ENCODE measurements around the gene PAK2. TPM values are rescaled to one million over a fixed set of nuclear protein-coding genes. Genes with fewer than 3 reads are reported as not detected.

Gene PAK2
- total RNA-seq, 2 experiments from 2014 or later = 24.5 to 95.6 TPM

- Histone ChIP-seq H3K9me3 (ENCODE audit: low read length) (peaks cover 4% of the 10 kb centered on the region; the same call in 1 of the 2 replicates), H3K4me2 (ENCODE audit: low read length) (no peak overlapping the region), H3K4me1 (ENCODE audit: insufficient read depth, low read length, poor library complexity, severe bottlenecking) (peaks cover 7% of the 10 kb centered on the region), H2AFZ (ENCODE audit: low read length) (no peak overlapping the region), H4K20me1 (ENCODE audit: insufficient read depth, low read length) (0 out of 2 replicates have a peak, but pooled peaks cover 5% of the 10 kb centered on the region), H3K36me3 (ENCODE audit: insufficient read depth, low read length) (peaks cover 46% of the 10 kb centered on the region), H3K79me2 (ENCODE audit: insufficient read depth, low read depth, low read length) (peaks cover 96% of the 10 kb centered on the region), H3K4me3 (ENCODE audit: low read depth, low read length, poor library complexity, severe bottlenecking) (no peak overlapping the region), H3K9me2 (ENCODE audit: insufficient read depth, low read length) (no peaks in the 10 kb centered on the region), H3K27ac (ENCODE audit: low read depth, low read length, poor library complexity, severe bottlenecking) (no peak overlapping the region)
- CTCF ChIA-PET (ENCODE audit: unreplicated experiment) = no interaction called here
- intact Hi-C loops (cut with micrococcal nuclease; ENCODE audit: unreplicated experiment) = no loop called here
- TF ChIP-seq EZH2phosphoT487 (IDR thresholded peaks at IDR 0.05; ENCODE audit: borderline replicate concordance, low read depth, low read length) (no peak), CTCF (conservative IDR thresholded peaks at IDR 0.05; ENCODE audit: low read length) (no peak)
- BruUV-seq (replicated peaks) = no TSS peak
- POLR2A ChIA-PET = no interaction called here
- no peak for DNase-seq (ENCODE audit: low spot score)
Measured at GRCh38 chr3:196774848-196775422, 35.3 kb downstream of the PAK2 start.

- no peak overlapping the region for H3K4me2 ChIP-seq (ENCODE audit: low read length)
- H3K79me2 ChIP-seq (ENCODE audit: insufficient read depth, low read depth, low read length) = peaks cover 94% of the 10 kb centered on the region
- peaks cover 7% of the 10 kb centered on the region for H3K4me1 ChIP-seq (ENCODE audit: insufficient read depth, low read length, poor library complexity, severe bottlenecking)
- no peak overlapping the region for H3K27ac ChIP-seq (ENCODE audit: low read depth, low read length, poor library complexity, severe bottlenecking)
- peaks cover 9% of the 10 kb centered on the region; the same call in 1 of the 2 replicates for H3K9me3 ChIP-seq (ENCODE audit: low read length)
- no peak overlapping the region for H3K4me3 ChIP-seq (ENCODE audit: low read depth, low read length, poor library complexity, severe bottlenecking)
- ChIA-PET POLR2A (no interaction called here), CTCF (ENCODE audit: unreplicated experiment) (no interaction called here)
- no TSS peak for BruUV-seq (replicated peaks)
- DNase-seq (ENCODE audit: low spot score) = no peak
- TF ChIP-seq CTCF (conservative IDR thresholded peaks at IDR 0.05; ENCODE audit: low read length) = no peak
- H3K36me3 ChIP-seq (ENCODE audit: insufficient read depth, low read length) = peaks cover 50% of the 10 kb centered on the region
- H3K9me2 ChIP-seq (ENCODE audit: insufficient read depth, low read length) = no peaks in the 10 kb centered on the region
- 0 out of 2 replicates have a peak, but pooled peaks cover 5% of the 10 kb centered on the region for H4K20me1 ChIP-seq (ENCODE audit: insufficient read depth, low read length)
- no peak overlapping the region for H2AFZ ChIP-seq (ENCODE audit: low read length)
- intact Hi-C loops (cut with micrococcal nuclease; ENCODE audit: unreplicated experiment) = no loop called here
Measured at GRCh38 chr3:196775938-196776337, 36.3 kb downstream of the PAK2 start.

- Histone ChIP-seq H3K9me3 (ENCODE audit: low read length) (peaks cover 9% of the 10 kb centered on the region; the same call in 1 of the 2 replicates), H3K9me2 (ENCODE audit: insufficient read depth, low read length) (no peaks in the 10 kb centered on the region), H4K20me1 (ENCODE audit: insufficient read depth, low read length) (0 out of 2 replicates have a peak, but pooled peaks cover 5% of the 10 kb centered on the region), H3K36me3 (ENCODE audit: insufficient read depth, low read length) (peaks cover 53% of the 10 kb centered on the region), H3K27ac (ENCODE audit: low read depth, low read length, poor library complexity, severe bottlenecking) (no peak overlapping the region), H3K4me1 (ENCODE audit: insufficient read depth, low read length, poor library complexity, severe bottlenecking) (no peaks in the 10 kb centered on the region), H2AFZ (ENCODE audit: low read length) (no peak overlapping the region), H3K79me2 (ENCODE audit: insufficient read depth, low read depth, low read length) (peaks cover 86% of the 10 kb centered on the region), H3K4me2 (ENCODE audit: low read length) (no peak overlapping the region), H3K4me3 (ENCODE audit: low read depth, low read length, poor library complexity, severe bottlenecking) (no peak overlapping the region)
- ChIA-PET POLR2A (interaction anchor here (0.6 kb wide), 1 partner anchor 189 kb away, joined by 5 read pairs; no protein-coding TSS in a partner anchor), CTCF (ENCODE audit: unreplicated experiment) (no interaction called here)
- intact Hi-C loops (cut with micrococcal nuclease; ENCODE audit: unreplicated experiment) = no loop called here
- no peak for DNase-seq (ENCODE audit: low spot score)
- TF ChIP-seq CTCF (conservative IDR thresholded peaks at IDR 0.05; ENCODE audit: low read length) (no peak), EZH2phosphoT487 (IDR thresholded peaks at IDR 0.05; ENCODE audit: borderline replicate concordance, low read depth, low read length) (no peak)
- no TSS peak for BruUV-seq (replicated peaks)
Measured at GRCh38 chr3:196777836-196778235, 38.2 kb downstream of the PAK2 start.
